Measurements from ENCODE around the gene ME3. TPM values are rescaled to one million over a fixed set of nuclear protein-coding genes. Genes with fewer than 3 reads are reported as not detected.

Gene ME3
- polyA plus RNA-seq, 1 donor (not counting 4 experiments of a cell fraction or from before 2014, with no cell fraction given), result 1.0 TPM

DNA sequence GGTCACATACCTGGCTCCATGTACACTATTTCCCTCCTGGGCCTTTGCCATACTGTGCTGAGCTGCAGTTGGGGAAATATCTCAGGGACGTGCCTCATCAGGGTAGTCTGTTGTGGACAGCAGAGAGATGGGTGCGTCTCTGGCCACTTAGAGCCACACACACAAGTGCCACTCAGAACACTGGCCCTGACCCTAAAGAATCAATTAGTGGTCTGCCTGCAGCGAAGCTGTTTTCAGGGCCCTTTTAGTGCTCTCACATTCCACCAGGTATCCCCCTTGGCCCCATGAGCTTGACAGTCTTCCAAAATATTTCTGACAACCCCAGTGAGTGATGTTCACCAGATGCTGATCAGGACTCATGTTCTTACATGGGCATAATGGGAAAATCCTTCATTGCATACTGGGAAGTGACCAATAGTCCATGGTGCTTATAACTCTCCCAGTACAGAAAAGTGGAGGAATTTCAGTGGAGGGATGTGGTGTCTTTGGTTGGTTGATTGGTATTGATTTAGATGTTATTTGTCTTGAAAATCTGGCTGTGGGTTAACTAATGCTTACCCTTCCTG lies 66.1 kb downstream of the ME3 start:
- DNase-seq (ENCODE audit: low read depth, low spot score) (no peak), FAIRE-seq (no peak)
- no peak overlapping the region for H3K27ac ChIP-seq (ENCODE audit: control insufficient read depth, insufficient read depth, low read length)
- H4K20me1 ChIP-seq (ENCODE audit: control insufficient read depth, extremely low read depth, insufficient read depth, low read length), result no peaks in the 10 kb centered on the region
- H3K4me1 ChIP-seq (ENCODE audit: control insufficient read depth, extremely low read depth, insufficient read depth, low read length), result peaks cover 21% of the 10 kb centered on the region
- no peaks in the 10 kb centered on the region for H3K36me3 ChIP-seq (ENCODE audit: control insufficient read depth in 2 of 2, extremely low read depth in 1 of 2, insufficient read depth in 2 of 2, low read length in 2 of 2)
- H3K27me3 ChIP-seq (ENCODE audit: control insufficient read depth, extremely low read depth, insufficient read depth, low read length), result no peaks in the 10 kb centered on the region
- dilution Hi-C loops (cut with MboI; ENCODE audit: extremely low pct_ligation_motif_present, low sequenced_read_pairs), result no loop called here
- H3K79me2 ChIP-seq (ENCODE audit: control insufficient read depth, insufficient read depth, low read length), result no peaks in the 10 kb centered on the region
- H3K9me1 ChIP-seq (ENCODE audit: control insufficient read depth, extremely low read depth, insufficient read depth, low read length), result no peaks in the 10 kb centered on the region
- peak overlapping the region; percentile 21 for H2AFZ ChIP-seq (ENCODE audit: control insufficient read depth, low read length)
- H3K9me3 ChIP-seq (ENCODE audit: control insufficient read depth, low read depth, low read length), result no peaks in the 10 kb centered on the region
- TF ChIP-seq, protein P1, sequence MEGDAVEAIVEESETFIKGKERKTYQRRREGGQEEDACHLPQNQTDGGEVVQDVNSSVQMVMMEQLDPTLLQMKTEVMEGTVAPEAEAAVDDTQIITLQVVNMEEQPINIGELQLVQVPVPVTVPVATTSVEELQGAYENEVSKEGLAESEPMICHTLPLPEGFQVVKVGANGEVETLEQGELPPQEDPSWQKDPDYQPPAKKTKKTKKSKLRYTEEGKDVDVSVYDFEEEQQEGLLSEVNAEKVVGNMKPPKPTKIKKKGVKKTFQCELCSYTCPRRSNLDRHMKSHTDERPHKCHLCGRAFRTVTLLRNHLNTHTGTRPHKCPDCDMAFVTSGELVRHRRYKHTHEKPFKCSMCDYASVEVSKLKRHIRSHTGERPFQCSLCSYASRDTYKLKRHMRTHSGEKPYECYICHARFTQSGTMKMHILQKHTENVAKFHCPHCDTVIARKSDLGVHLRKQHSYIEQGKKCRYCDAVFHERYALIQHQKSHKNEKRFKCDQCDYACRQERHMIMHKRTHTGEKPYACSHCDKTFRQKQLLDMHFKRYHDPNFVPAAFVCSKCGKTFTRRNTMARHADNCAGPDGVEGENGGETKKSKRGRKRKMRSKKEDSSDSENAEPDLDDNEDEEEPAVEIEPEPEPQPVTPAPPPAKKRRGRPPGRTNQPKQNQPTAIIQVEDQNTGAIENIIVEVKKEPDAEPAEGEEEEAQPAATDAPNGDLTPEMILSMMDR (optimal IDR thresholded peaks at IDR 0.05 in 1 of 3, IDR thresholded peaks at IDR 0.05 in 1 of 3, conservative IDR thresholded peaks at IDR 0.05 in 1 of 3; ENCODE audit: extremely low read depth in 1 of 3, insufficient read depth in 2 of 3, low read length in 3 of 3), result no peak
- no peak for TF ChIP-seq EZH2 (IDR thresholded peaks at IDR 0.05; ENCODE audit: low read length)
- no peak overlapping the region for H3K4me2 ChIP-seq (ENCODE audit: control insufficient read depth, extremely low read depth, insufficient read depth, low read depth, low read length)
- no peak overlapping the region for H3K4me3 ChIP-seq (ENCODE audit: control insufficient read depth in 2 of 3, extremely low read depth in 1 of 3, insufficient read depth in 2 of 3, low read depth in 1 of 3, low read length in 3 of 3)
- no peak overlapping the region for H3K9ac ChIP-seq (ENCODE audit: control insufficient read depth, extremely low read depth, insufficient read depth, low read length)

DNA sequence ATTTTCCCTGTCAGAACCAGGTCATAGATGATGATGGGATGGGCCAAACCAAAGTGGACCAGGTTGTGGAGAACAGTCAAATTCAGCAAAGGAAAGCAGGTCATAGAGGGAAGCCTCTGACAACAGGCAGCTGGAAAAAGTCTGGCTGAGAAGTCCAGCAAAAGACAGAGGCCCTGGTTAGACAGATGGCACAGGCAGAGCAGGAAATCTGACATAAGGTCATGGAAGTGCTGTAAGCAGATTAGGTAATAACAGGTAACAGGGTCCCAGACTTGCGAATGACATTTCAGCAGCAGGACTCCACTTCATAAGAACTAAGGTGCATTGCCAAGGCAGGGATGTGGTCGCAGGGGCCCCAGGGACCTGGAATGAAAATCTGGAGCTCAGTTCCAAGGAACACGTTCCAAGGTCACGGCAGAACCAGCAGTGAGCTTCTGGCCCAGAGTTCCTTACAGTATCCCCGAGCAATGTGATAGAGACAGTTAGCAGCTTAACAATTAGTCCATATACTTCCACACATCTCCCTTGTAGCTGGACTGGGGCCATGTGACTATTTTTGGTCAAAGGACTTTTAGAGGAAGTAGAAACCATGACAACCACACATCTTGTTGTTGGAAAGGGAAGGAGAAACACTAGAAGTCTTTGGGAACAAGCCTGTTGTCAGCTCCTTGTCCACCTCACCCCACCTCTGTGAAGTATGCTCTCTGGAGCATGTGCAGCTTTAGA lies 75.4 kb downstream of the ME3 start:
- Histone ChIP-seq H3K27me3 (ENCODE audit: control insufficient read depth, extremely low read depth, insufficient read depth, low read length) (no peaks in the 10 kb centered on the region), H3K4me1 (ENCODE audit: control insufficient read depth, extremely low read depth, insufficient read depth, low read length) (peaks cover 37% of the 10 kb centered on the region), H3K79me2 (ENCODE audit: control insufficient read depth, insufficient read depth, low read length) (no peaks in the 10 kb centered on the region), H4K20me1 (ENCODE audit: control insufficient read depth, extremely low read depth, insufficient read depth, low read length) (no peaks in the 10 kb centered on the region), H3K27ac (ENCODE audit: control insufficient read depth, insufficient read depth, low read length) (no peak overlapping the region), H3K4me2 (ENCODE audit: control insufficient read depth, extremely low read depth, insufficient read depth, low read depth, low read length) (no peak overlapping the region), H2AFZ (ENCODE audit: control insufficient read depth, low read length) (no peak overlapping the region), H3K9me3 (ENCODE audit: control insufficient read depth, low read depth, low read length) (no peaks in the 10 kb centered on the region), H3K36me3 (ENCODE audit: control insufficient read depth in 2 of 2, extremely low read depth in 1 of 2, insufficient read depth in 2 of 2, low read length in 2 of 2) (no peaks in the 10 kb centered on the region), H3K9me1 (ENCODE audit: control insufficient read depth, extremely low read depth, insufficient read depth, low read length) (no peaks in the 10 kb centered on the region), H3K9ac (ENCODE audit: control insufficient read depth, extremely low read depth, insufficient read depth, low read length) (no peak overlapping the region), H3K4me3 (ENCODE audit: control insufficient read depth in 2 of 3, extremely low read depth in 1 of 3, insufficient read depth in 2 of 3, low read depth in 1 of 3, low read length in 3 of 3) (no peak overlapping the region)
- TF ChIP-seq, protein P1 (optimal IDR thresholded peaks at IDR 0.05 in 1 of 3, IDR thresholded peaks at IDR 0.05 in 1 of 3, conservative IDR thresholded peaks at IDR 0.05 in 1 of 3; ENCODE audit: extremely low read depth in 1 of 3, insufficient read depth in 2 of 3, low read length in 3 of 3), result no peak
- no peak for TF ChIP-seq EZH2 (IDR thresholded peaks at IDR 0.05; ENCODE audit: low read length)
- DNase-seq (ENCODE audit: low read depth, low spot score) (no peak), FAIRE-seq (no peak)
- dilution Hi-C loops (cut with MboI; ENCODE audit: extremely low pct_ligation_motif_present, low sequenced_read_pairs), result no loop called here
